ENCODE data around the gene RFC3. TPM values are rescaled to one million over a fixed set of nuclear protein-coding genes. Genes with fewer than 3 reads are reported as not detected.

RFC3 gene
- total RNA-seq, 1 experiment from 2014 or later: 50.2 TPM

DNA sequence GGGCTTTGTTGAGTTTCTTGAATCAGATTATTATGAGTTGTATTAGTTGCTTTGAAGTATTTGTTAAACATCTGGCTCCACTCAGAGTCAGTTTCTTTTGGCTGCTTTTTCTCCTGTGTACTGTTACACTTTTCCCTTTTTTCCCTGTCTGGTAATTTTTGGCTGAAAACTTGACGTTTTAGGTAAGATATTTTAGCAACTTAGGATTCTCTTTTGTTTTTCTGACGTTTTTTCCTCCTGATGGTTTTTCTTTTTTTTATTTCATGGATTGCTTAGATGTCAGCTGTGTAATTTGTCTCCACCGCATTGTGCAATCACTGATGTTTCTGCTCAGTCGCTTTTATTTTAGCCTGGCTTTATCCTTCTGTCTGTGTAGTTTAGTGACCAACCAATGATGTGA is 20.7 kb downstream of the RFC3 start:
- no peak overlapping the region for H3K4me3 ChIP-seq (ENCODE audit: insufficient read depth, low read depth, low read length)
- H3K27me3 ChIP-seq (ENCODE audit: control insufficient read depth, insufficient read depth, low read length): no peaks in the 10 kb centered on the region
- peaks cover 6% of the 10 kb centered on the region for H3K36me3 ChIP-seq (replicated peaks; ENCODE audit: control insufficient read depth, insufficient read depth, low read length)
- DNase-seq: no peak

DNA sequence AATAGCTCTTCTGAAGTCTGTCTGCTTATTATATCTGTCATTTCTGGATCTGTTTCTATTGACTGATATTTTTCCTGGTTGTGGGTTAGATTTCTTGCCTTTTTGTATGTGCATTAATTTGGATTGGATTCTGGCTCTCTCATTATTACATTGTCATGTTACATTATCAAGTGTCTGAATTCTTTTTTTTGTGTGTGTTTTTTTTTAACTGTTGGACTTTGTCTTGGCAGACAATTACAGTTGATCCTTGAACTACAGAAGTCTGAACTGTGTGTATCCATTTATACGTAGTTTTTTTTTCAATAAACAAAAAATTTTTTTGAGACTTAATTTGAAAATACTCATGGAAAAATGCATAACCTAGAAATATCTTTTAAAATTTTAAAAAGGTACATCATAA is 22.5 kb downstream of the RFC3 start:
- Histone ChIP-seq H3K36me3 (replicated peaks; ENCODE audit: control insufficient read depth, insufficient read depth, low read length) (peaks cover 6% of the 10 kb centered on the region), H3K4me3 (ENCODE audit: insufficient read depth, low read depth, low read length) (no peak overlapping the region), H3K27me3 (ENCODE audit: control insufficient read depth, insufficient read depth, low read length) (no peaks in the 10 kb centered on the region)
- DNase-seq: no peak

DNA sequence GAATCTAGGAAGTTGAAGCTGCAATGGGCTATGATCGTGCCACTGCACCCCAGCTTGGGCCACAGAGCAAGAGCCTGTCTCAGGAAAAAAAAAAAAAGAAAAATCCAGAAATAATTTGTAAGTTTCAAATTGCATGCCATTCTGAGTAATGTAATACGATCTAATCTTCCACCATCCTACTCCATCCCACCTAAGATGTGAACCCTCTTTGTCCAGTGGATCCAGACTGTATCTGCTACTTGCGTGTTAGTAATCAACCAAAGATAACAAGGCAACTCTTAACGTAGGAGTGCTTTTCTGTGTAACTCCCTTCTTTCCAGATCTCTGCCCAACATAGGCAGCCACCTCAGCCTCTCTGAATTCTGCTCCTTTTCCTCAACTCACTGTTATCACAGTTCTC is 24.3 kb downstream of the RFC3 start:
- no peak overlapping the region for H3K4me3 ChIP-seq (ENCODE audit: insufficient read depth, low read depth, low read length)
- H3K36me3 ChIP-seq (replicated peaks; ENCODE audit: control insufficient read depth, insufficient read depth, low read length): peaks cover 6% of the 10 kb centered on the region
- no peaks in the 10 kb centered on the region for H3K27me3 ChIP-seq (ENCODE audit: control insufficient read depth, insufficient read depth, low read length)
- no peak for DNase-seq

DNA sequence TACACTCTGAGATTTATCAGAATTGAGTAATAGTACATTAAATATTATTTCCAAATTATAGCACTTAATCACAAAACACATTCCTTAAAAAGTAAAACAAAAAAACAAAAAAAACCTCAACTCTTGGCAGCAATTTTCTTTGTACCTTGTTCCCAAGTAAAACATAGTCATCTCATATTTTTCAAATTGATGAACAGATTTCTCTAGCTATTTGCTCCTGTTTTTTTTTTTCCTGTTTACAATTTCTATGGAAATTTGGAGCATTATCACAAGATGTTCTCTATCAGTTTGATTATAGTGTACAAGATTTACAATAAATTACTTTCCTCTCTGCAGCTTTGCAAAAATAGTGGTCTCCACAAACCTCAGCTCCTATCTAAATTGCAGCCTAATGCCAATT is 25.0 kb downstream of the RFC3 start:
- Histone ChIP-seq H3K27me3 (ENCODE audit: control insufficient read depth, insufficient read depth, low read length) (no peaks in the 10 kb centered on the region), H3K4me3 (ENCODE audit: insufficient read depth, low read depth, low read length) (no peak overlapping the region), H3K36me3 (replicated peaks; ENCODE audit: control insufficient read depth, insufficient read depth, low read length) (peaks cover 6% of the 10 kb centered on the region)
- no peak for DNase-seq

DNA sequence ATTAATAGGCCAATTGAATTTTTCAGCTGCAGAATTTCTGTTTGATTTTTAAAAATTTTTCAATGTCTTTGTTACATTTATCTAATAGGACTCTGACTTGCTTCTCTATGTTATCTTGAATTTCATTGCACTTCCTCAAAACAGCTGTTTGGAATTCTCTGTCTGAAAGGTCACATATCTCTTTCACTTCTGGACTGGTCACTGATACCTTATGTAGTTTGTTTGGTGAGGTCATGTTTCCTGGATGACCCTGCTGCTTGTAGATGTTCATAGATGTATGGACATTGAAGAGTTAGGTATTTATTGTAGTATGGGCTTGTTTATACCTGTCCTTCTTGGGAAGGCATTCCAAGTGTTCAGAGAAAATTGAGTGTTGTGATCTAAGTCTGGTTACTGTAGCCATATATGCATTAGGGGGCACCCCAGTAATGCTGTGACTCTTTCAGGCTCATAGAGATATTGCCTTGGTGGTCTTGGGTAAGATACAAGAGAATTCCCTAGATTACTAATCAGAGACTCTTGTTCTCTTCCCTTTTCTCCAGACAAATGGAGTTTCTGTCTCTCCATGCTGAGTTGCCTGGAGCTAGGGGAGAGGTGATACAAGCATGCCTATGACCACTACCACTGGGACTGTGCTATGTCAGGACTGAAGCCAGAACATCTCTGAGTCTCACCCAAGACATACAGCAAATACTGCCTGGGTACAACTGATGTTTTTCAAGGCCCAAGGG is 27.8 kb downstream of the RFC3 start:
- peaks cover 6% of the 10 kb centered on the region for H3K36me3 ChIP-seq (replicated peaks; ENCODE audit: control insufficient read depth, insufficient read depth, low read length)
- no peak overlapping the region for H3K4me3 ChIP-seq (ENCODE audit: insufficient read depth, low read depth, low read length)
- DNase-seq: no peak
- H3K27me3 ChIP-seq (ENCODE audit: control insufficient read depth, insufficient read depth, low read length): no peaks in the 10 kb centered on the region

DNA sequence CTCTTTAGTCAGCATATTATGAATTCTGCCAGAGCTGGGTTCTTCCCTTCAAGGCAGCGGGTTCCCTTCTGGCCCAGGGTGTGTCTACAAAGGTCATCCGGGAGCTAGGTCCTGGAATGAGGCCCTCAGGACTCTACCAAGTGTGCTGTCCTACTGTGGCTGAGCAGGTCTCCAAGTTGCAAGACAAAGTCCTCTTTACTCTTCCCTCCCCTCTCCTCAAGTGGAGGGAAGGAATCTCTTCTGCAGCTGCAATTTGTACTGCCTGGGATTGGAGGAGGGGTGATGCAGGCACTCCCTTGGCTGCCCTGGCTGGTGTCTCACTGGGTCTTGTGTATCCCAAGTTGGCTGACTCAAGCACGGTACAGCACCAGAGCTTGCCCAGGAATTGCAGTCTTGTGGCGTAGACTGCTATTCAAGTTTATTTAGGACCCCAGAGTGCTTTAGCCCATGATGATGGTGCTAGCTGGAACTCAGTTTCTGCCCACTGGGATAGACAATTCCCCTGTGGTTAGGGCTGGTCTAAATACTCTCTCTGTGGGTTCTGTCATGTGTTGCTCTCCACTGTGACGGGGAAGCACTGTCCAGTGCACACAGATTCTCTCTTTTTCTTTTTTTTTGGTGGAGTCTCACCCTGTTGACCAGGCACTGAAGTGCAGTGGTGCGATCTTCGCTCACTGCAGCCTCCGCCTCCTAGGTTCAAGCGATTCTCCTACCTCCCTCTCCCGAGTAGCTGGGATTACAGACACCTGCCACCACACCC is 28.5 kb downstream of the RFC3 start:
- Histone ChIP-seq H3K36me3 (replicated peaks; ENCODE audit: control insufficient read depth, insufficient read depth, low read length) (peaks cover 6% of the 10 kb centered on the region), H3K27me3 (ENCODE audit: control insufficient read depth, insufficient read depth, low read length) (no peaks in the 10 kb centered on the region), H3K4me3 (ENCODE audit: insufficient read depth, low read depth, low read length) (no peak overlapping the region)
- no peak for DNase-seq

- H3K36me3 ChIP-seq (replicated peaks; ENCODE audit: control insufficient read depth, insufficient read depth, low read length): peaks cover 3% of the 10 kb centered on the region; the same call in 1 of the 2 replicates
- no peaks in the 10 kb centered on the region for H3K27me3 ChIP-seq (ENCODE audit: control insufficient read depth, insufficient read depth, low read length)
- H3K4me3 ChIP-seq (ENCODE audit: insufficient read depth, low read depth, low read length): no peak overlapping the region
- DNase-seq: no peak
Measured at GRCh38 chr13:33849211-33849610, 31.3 kb downstream of the RFC3 start.

- no peak for DNase-seq
- no peaks in the 10 kb centered on the region for H3K27me3 ChIP-seq (ENCODE audit: control insufficient read depth, insufficient read depth, low read length)
- H3K4me3 ChIP-seq (ENCODE audit: insufficient read depth, low read depth, low read length): no peak overlapping the region
- H3K36me3 ChIP-seq (replicated peaks; ENCODE audit: control insufficient read depth, insufficient read depth, low read length): no peaks in the 10 kb centered on the region
Measured at GRCh38 chr13:33855371-33855895, 37.5 kb downstream of the RFC3 start.

DNA sequence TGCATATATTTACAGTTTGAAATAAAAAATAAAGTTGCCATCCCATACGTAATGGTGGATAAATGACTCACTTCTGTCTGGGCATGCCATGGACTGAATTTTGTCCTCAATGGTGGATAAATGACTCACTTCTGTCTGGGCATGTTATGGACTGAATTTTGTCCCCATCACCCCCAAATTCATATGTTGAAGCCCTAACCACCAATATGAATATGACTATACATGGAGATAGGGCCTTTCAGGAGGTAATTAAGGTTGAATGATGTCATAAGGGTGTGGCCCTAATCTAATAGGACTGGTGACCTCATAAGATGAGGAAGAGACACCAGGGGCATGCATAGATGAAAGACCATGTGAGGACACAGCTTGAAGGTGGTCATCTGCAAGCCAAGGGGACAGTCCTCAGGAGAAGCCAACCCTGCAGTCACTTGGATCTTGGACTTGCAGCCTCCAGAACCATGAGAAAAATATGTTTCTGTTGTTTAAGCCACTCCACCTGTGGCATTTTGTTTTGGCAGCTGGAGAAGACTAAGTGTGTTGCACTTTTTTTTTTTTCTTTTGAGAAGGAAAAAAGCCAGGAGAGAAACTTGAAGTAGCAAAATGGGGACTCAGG is 41.8 kb downstream of the RFC3 start:
- Histone ChIP-seq H3K4me3 (ENCODE audit: insufficient read depth, low read depth, low read length) (no peak overlapping the region), H3K36me3 (replicated peaks; ENCODE audit: control insufficient read depth, insufficient read depth, low read length) (no peaks in the 10 kb centered on the region), H3K27me3 (ENCODE audit: control insufficient read depth, insufficient read depth, low read length) (no peaks in the 10 kb centered on the region)
- no peak for DNase-seq

- DNase-seq: no peak
- H3K36me3 ChIP-seq (replicated peaks; ENCODE audit: control insufficient read depth, insufficient read depth, low read length): no peaks in the 10 kb centered on the region
- no peaks in the 10 kb centered on the region for H3K27me3 ChIP-seq (ENCODE audit: control insufficient read depth, insufficient read depth, low read length)
- H3K4me3 ChIP-seq (ENCODE audit: insufficient read depth, low read depth, low read length): no peak overlapping the region
Measured at GRCh38 chr13:33860526-33860925, 42.6 kb downstream of the RFC3 start.

DNA sequence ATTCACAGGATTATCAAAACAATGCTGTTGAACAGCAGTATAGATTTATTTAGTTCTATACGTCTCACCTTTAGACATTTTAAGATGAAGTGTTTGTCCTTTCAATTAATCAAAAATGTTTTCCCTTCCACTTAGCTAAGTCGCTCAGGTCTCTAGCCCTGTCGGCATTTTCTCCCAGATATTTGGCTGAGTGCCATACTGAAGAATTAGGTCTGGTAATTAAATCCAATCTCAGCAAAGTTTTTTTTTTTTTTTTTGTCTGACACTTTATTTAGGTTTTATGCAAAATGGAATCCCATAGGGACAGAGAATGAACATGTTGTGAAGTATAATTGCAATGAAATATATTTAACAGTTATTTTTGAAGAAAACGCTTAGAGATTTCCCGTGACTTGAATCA is 44.1 kb downstream of the RFC3 start:
- DNase-seq: no peak
- H3K36me3 ChIP-seq (replicated peaks; ENCODE audit: control insufficient read depth, insufficient read depth, low read length): no peaks in the 10 kb centered on the region
- no peaks in the 10 kb centered on the region for H3K27me3 ChIP-seq (ENCODE audit: control insufficient read depth, insufficient read depth, low read length)
- H3K4me3 ChIP-seq (ENCODE audit: insufficient read depth, low read depth, low read length): no peak overlapping the region

DNA sequence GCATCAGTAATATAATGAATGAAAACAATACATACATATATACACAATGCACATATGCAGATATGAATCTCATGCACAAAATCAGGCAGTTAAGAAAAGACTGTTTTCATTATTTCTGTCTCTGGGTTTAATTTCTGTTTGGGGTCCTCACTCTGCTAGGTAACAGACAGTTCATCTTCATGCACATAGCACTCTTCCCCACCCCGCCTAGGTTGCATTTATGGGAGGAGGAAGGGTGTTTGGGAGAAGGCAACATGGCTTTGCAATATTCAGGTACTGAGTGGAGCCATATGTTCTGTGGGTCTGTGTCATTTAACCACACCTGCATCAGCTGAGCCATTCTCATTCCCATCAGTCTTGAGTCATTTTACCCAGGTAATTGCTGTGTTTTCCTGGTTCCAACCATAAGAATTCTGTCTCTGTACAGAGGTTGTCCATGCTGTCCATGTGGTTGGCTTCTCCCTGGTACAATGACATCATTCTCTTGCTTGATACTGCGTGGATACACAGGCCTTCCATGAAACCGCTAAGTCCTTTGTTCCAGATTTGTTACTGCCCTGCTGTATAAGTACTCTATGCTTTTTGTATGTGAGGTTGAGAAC is 45.3 kb downstream of the RFC3 start:
- Histone ChIP-seq H3K4me3 (ENCODE audit: insufficient read depth, low read depth, low read length) (no peak overlapping the region), H3K27me3 (ENCODE audit: control insufficient read depth, insufficient read depth, low read length) (no peaks in the 10 kb centered on the region), H3K36me3 (replicated peaks; ENCODE audit: control insufficient read depth, insufficient read depth, low read length) (no peaks in the 10 kb centered on the region)
- DNase-seq: no peak

GRCh38 chr13:33865945-33866344 is 48.0 kb downstream of the RFC3 start:
- Histone ChIP-seq H3K4me3 (ENCODE audit: insufficient read depth, low read depth, low read length) (no peak overlapping the region), H3K36me3 (replicated peaks; ENCODE audit: control insufficient read depth, insufficient read depth, low read length) (no peaks in the 10 kb centered on the region; the same call in 1 of the 2 replicates), H3K27me3 (ENCODE audit: control insufficient read depth, insufficient read depth, low read length) (no peaks in the 10 kb centered on the region)
- DNase-seq: no peak

- no peaks in the 10 kb centered on the region; the same call in 1 of the 2 replicates for H3K36me3 ChIP-seq (replicated peaks; ENCODE audit: control insufficient read depth, insufficient read depth, low read length)
- H3K4me3 ChIP-seq (ENCODE audit: insufficient read depth, low read depth, low read length): no peak overlapping the region
- no peak for DNase-seq
- H3K27me3 ChIP-seq (ENCODE audit: control insufficient read depth, insufficient read depth, low read length): no peaks in the 10 kb centered on the region
Measured at GRCh38 chr13:33867472-33867871, 49.5 kb downstream of the RFC3 start.

Measured in H7 (cell line).